ENCODE data around the gene TREM2.

The TREM2 gene

DNA sequence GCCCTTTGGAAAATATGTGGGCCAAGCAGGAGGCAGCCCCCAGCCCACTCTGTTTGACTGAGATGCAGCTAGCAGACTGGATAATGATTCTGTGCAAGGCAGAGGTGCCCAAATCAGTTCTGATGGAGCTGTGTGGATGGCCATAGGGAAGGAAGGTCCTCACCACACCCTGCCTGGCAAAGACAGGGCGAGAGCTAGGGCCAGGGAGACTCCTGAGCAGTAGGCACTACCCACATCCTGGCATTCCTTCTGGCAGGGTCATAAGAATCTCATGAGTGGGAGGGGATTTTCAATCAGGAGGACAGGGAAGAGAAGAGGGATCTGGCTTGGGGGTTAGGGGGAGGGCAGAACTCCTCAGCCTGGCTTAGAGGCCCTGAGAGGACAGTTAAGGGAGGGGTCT lies 18.6 kb upstream of the TREM2 start:
- TF ChIP-seq, protein P1, sequence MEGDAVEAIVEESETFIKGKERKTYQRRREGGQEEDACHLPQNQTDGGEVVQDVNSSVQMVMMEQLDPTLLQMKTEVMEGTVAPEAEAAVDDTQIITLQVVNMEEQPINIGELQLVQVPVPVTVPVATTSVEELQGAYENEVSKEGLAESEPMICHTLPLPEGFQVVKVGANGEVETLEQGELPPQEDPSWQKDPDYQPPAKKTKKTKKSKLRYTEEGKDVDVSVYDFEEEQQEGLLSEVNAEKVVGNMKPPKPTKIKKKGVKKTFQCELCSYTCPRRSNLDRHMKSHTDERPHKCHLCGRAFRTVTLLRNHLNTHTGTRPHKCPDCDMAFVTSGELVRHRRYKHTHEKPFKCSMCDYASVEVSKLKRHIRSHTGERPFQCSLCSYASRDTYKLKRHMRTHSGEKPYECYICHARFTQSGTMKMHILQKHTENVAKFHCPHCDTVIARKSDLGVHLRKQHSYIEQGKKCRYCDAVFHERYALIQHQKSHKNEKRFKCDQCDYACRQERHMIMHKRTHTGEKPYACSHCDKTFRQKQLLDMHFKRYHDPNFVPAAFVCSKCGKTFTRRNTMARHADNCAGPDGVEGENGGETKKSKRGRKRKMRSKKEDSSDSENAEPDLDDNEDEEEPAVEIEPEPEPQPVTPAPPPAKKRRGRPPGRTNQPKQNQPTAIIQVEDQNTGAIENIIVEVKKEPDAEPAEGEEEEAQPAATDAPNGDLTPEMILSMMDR (IDR thresholded peaks at IDR 0.05; ENCODE audit: low read depth, low read length) = no peak

DNA sequence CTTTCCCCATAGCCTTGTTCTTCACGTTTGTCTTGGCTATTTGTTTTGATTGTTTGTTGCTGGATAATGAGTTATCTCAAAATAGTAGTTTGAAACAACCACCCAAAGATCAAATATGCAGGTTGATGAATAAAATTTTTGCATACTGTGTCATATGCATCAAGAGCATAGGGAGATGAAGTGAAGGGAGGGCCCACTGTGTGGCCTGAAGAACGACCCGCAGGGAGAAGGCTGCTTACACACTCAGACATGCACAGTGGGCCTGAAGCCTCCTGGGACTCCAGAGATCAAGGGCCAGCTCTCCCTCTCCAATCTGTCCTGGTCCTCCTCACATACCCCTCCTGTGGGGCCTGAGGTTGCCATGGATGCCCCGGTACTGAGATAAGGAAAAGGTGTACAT lies 16.2 kb upstream of the TREM2 start:
- TF ChIP-seq, protein P1 (IDR thresholded peaks at IDR 0.05; ENCODE audit: low read depth, low read length) = no peak
- DNase-seq (ENCODE audit: extremely low read depth, low read depth) = no peak

More for the DNA sequence above, 18.6 kb upstream of the TREM2 start:
- no peak for DNase-seq (ENCODE audit: extremely low read depth, low read depth)

DNA sequence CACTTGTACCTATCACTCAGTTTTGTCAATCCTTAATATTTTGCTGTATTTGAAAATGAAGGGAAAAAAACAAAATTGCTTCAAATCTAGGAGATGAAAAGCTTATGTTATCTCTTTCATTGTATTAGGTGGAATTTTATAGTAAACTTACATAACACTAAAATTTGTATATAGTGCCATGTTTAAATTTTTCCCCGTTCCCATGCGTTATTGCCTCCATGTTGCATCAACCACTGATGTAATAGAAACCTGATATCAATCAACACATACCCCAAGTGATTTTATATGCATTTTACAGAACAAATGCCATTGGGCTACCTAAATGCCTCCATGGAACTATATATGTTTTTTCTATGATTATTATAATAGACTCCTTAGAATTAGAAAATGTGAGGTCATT lies 14.8 kb upstream of the TREM2 start:
- TF ChIP-seq, protein P1 (IDR thresholded peaks at IDR 0.05; ENCODE audit: low read depth, low read length) = no peak
- no peak for DNase-seq (ENCODE audit: extremely low read depth, low read depth)

DNA sequence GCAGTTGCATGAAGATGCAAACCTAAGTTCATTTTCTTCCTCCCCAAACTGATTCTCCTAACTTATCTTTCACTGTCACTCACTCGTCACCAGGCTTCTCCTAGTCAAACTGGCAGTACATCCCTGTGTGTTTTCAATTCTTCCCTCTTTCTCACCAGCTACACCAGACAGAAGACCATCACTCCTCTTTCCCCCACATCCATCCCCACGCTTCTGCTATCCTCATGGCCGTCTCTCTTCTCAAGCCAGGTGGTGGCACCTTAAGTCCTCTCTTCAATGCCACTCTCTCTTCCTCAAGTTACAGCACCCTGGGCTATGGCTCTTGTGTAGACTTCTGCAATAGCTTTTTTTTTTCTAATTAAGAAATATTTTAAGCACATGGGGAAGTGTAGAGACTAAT lies 14.4 kb upstream of the TREM2 start:
- no peak for DNase-seq (ENCODE audit: extremely low read depth, low read depth)
- TF ChIP-seq, protein P1 (IDR thresholded peaks at IDR 0.05; ENCODE audit: low read depth, low read length) = no peak

DNA sequence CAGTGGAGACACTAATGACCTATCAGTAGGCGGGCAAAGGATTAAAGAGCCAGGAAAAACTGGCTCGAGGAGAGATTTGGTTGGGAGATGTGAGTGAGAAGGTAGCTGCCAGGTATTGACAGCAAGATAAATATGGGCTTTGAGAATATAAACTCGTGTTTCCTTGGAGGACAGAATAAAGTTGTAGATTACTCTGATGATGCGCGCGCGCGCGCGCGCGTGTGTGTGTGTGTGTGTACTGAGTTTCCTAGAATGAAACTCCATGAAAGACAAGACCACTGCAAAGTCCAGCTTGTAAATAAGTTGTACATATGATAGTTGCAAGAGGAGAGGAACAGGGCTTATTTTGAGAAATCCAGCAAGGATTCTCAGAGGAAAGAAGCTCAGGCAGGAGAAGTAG lies 13.3 kb upstream of the TREM2 start:
- TF ChIP-seq, protein P1 (IDR thresholded peaks at IDR 0.05; ENCODE audit: low read depth, low read length) = no peak
- DNase-seq (ENCODE audit: extremely low read depth, low read depth) = no peak

DNA sequence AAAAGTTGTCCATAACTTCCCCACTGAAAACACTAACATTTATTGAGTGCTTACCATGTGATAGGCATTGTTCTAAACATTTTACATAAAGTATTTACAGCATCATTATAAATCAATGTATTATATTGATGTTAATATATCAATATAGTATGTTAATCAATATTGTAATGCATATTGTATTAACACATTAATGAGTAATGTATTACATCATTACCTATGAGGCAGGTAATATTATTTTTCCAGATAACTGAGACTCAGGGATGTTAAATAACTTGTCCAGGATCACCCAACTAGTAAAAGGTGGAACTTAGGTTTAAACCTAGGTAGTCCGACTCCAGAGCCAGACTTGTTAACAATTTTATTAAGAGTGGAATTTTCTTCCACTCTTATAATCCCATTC lies 12.2 kb upstream of the TREM2 start:
- DNase-seq (ENCODE audit: extremely low read depth, low read depth) = no peak
- TF ChIP-seq, protein P1 (IDR thresholded peaks at IDR 0.05; ENCODE audit: low read depth, low read length) = no peak

DNA sequence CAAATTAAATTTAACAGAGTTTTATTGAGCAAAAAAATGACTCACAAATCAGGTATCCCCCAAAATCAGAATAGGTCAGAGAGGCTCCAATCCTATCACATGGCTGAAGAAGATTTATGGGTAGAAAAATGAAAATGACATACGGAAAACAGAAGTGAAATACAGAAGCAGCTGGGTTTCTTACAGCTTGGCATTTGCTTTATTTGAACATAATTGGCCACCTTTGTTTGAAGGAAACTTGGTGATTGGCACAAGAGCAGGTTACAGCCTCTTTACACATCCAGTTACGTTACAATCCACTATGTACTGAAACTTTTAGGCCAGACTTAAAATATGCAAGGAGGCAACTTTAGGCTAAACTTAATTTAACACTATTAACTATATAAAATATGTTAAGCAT lies 11.7 kb upstream of the TREM2 start:
- TF ChIP-seq, protein P1 (IDR thresholded peaks at IDR 0.05; ENCODE audit: low read depth, low read length) = no peak
- DNase-seq (ENCODE audit: extremely low read depth, low read depth) = no peak
